GM19438 (cell line): ENCODE measurements around the gene CTNNA2.

ENCODE experiments used
- ATAC-seq: cut with Tn5 transposase; IDR thresholded peaks from one replicate; pipeline ENCODE4 v1.9.1; 2021; ENCODE audit warnings: low read depth; ENCODE audit not compliant: unreplicated experiment

Gene CTNNA2

GRCh38 chr2:80300954-80301353 is 788.1 kb downstream of the CTNNA2 start:
- ATAC-seq = no peak

- ATAC-seq = no peak
Measured at GRCh38 chr2:80302001-80302313, 789.1 kb downstream of the CTNNA2 start.

- no peak for ATAC-seq
Measured at GRCh38 chr2:80302314-80303005, 789.6 kb downstream of the CTNNA2 start.

GRCh38 chr2:80303006-80303908 is 790.4 kb downstream of the CTNNA2 start:
- no peak for ATAC-seq

- no peak for ATAC-seq
Measured at GRCh38 chr2:80303909-80304837, 791.3 kb downstream of the CTNNA2 start, which contains the start of gene LRRTM1. LRRTM1 (minus strand) TSS chr2:80304752; CDS start chr2:80303819, 933 bp downstream.

DNA sequence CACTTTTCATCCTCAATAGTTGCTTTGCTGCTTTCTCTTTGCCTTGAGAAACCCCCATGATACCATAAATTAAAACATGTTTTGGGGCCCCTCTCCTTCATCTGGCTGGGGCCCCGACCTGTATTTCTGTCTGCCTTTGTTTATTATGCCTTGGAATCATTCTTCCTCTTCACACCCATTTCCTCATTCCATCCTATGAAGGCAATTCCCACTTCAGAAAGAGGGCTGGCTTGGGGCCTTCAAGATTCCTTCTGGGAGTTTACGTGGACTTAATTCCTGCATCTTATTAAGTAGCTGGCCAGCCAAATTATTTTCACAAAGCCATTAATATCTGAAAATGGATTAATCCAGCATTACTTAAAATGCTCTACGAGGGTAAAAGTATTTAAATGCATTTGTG is 798.5 kb downstream of the CTNNA2 start:
- ATAC-seq = no peak

GRCh38 chr2:80312282-80312839 is 799.5 kb downstream of the CTNNA2 start:
- no peak for ATAC-seq

DNA sequence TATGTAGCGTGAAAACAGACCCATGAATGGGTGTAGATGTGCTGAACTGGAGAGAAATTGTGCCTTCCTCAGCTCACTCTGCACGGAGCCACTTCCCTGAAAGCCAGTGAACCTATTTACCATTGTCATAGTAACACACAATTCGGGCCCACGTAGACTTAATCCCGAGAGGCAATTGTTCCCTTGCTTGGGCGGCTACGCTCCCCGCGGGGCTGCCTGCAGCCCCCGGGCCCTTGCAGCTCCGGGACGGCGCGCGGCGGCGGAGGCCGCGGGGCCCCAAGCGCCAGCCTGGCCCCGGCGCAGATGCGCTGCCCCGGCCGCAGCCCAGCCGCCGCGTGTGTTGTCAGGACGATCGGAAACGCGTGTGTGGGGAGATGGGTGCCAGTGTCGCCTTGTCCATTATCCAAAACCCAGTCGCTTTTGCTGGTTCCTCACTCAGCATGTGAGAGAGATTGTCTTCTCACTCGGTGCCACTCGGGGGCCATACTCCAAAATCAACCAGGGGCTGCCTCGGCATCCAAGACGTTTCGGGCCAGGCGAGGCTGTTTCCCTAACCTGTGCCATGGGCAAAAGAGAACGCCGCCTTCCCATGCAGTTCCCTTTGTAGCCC is 809.6 kb downstream of the CTNNA2 start:
- ATAC-seq = no peak

DNA sequence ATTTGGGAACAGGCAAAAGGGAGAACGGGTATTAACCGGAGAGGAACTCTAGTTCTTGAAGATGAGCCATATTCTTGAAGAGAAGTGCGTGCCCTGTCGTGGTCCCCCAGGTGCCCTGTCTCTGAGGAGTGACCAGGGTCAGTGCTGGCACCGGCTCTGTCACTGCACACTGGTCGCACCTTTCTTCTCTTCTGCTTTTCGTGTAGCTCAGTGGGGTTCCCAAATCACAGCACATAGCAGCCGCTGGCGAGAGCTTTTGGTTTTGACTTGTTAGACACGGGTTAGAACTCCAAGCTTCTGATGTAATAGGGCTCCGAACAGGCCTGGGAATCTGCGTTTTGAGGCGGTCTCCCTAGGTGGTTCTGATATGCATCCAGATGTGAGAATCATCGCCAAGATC is 810.1 kb downstream of the CTNNA2 start:
- no peak for ATAC-seq

DNA sequence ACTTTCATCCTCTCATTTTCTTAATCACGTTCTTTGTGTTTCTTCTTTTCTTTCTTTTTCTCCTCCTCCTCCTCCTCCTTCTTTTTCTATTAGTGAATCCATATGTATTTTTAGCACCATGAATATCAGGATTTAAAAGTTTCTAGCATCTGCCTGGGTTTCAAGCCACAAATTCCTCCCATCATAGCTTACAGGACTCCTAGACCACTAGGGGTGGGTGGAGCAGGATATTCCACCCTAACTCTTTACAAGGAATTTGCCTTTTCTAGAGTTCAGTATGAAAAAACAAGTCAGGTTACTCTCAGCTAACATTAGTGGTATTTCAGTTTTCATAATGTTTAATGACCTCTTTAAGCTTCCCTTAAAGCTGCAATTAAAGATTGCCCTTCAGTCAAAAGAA is 810.8 kb downstream of the CTNNA2 start:
- ATAC-seq = no peak

GRCh38 chr2:80324525-80324924 is 811.7 kb downstream of the CTNNA2 start:
- no peak for ATAC-seq

- ATAC-seq = no peak
Measured at GRCh38 chr2:80326214-80326613, 813.4 kb downstream of the CTNNA2 start.

DNA sequence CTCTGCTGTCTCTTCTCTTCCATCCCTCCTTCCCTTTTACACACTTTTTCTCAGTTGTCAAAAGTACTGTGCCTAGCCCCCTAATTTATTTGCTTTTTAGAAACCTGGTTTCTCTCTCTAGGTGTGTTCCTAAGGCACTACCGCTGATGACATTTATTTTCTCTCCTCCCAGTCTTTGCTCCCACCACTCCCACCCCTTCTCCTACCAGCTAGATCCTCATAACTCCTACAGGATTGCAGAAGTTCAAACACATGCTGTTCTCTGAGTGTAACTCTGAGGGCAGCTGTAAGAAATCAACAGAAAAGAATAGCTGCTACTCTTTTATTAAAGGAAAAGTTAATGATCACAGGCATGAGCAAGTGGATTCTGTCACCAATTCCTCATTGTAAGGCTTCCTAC is 814.0 kb downstream of the CTNNA2 start:
- ATAC-seq = no peak

GRCh38 chr2:80328159-80328571 is 815.3 kb downstream of the CTNNA2 start:
- no peak for ATAC-seq

DNA sequence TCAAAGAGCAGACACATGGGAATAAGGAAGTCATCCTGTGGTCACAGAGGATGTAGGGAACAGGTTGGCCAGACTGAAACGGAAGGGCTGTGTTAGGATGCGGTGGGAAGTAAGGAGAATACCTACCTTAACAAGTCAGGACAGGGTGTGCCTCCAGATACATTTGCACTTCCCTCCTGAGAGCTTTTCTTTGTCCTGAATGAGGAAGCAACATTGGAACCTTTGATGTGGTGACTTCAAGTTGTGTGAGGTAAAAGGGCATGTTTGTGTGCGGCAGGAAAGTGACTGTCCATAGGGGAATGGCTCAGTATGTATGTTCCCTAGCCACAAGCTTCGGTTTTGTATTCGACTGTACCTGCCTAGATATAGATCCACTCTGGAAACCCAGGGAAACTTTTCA is 816.6 kb downstream of the CTNNA2 start:
- no peak for ATAC-seq

- no peak for ATAC-seq
Measured at GRCh38 chr2:80330527-80331450, 817.9 kb downstream of the CTNNA2 start.

- ATAC-seq = no peak
Measured at GRCh38 chr2:80333886-80334285, 821.0 kb downstream of the CTNNA2 start.

DNA sequence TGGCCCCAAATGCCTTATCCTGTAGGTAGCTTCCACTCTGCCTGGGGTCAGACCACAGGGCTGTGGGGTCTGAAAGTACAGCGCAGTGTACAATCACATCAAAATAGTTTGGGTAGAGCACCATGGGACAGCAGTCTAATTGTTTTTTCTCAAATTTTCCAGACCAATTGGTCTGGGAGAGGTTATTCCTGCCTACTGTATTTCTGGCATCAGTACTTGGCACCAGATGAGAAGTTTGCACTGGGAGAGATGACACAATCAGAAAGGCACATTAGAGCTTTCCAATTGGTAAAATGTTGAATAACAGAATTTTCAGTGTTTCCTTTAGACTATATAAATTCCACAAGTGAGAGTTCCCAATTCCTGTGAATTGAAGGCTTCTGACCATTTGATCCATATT is 822.6 kb downstream of the CTNNA2 start:
- ATAC-seq = no peak

GRCh38 chr2:80338794-80339193 is 825.9 kb downstream of the CTNNA2 start:
- no peak for ATAC-seq
